GM21381 (cell line): Measurements from ENCODE around the gene CPEB2.

Experiments
- ATAC-seq: cut with Tn5 transposase; IDR thresholded peaks from one replicate; pipeline ENCODE4 v1.9.1; 2021; ENCODE audit warnings: mild to moderate bottlenecking, moderate library complexity; ENCODE audit not compliant: unreplicated experiment

Gene CPEB2

DNA sequence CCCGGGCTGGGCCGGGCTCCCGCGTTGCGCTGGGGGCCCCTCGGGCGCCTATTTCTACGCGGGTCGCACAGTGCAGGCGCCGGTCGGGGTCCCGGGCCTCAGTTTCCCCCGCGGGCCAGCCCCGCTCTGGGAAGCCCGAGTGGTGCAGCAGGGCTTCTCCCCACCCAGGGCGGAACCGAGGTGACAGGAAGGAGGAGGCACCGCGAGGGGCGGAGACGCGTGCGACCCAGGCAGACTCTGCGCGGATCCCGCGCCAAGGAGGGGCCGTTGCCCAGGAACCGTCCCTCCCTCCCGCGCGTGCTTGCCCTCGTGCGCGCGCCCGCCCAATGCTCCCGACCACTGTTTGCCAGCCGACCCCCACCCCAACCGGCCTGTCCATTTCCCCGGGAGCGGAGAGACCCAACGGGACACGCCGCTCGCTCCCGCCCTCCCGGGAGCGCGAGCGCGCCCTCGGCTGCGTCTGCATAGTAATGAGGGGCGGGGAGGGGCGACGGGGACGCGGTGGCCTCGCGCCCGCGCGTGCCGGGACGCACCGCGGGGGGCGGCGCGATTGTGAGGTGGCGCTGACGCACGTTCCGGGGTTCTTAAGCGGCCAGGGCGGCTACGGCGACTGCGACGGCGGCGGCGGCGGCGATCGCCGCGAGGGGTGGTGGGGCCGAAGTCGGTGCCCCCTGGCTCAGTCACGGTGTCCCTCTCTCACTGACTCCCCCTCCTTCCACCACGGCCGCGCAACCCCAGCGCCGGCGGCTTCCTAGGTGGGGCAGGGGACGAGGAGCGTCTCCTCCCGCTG, at the start of gene CPEB2:
Gene CPEB2, plus strand, starts transcription at position 613 of the 790 bp plus-strand sequence. CDS start 193 bp downstream, outside the sequence.
- ATAC-seq = peak; percentile 58

DNA sequence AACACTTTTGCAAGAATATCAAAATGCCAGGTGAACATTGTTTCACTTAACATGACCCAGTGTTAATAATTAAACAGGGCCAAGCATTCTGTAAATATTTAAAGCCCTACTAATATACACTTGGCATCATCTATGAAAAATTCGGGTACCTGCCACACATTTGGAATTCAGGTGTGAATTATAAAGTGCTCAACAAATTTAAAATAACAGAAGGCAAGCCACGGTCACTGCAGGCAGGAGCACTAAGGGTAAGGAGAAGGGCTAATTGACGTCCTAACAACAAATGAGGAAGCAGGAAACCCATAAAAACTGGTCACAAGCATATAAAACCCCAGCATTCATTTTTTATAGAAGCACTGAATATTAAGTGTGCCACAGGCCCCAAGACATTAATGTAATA, 43.8 kb upstream of the CPEB2 start:
- ATAC-seq = no peak

DNA sequence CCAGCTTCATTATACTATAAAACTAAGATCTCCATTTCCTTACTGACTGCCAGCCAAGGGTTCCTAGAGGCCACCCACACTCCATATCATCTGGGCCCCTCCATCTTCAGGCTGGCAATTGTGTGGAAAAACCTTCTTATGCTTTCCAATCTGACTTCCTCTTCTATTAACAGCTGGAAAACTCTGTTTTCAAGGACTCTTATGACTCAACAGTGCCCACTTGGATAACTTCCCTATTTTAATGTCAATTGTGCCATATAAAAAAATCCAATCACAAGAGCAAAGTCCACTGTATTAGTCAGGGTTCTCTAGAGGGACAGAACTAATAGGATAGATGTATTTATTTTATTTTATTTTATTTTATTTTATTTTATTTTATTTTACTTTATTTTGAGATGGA, 41.0 kb upstream of the CPEB2 start:
- ATAC-seq = no peak

DNA sequence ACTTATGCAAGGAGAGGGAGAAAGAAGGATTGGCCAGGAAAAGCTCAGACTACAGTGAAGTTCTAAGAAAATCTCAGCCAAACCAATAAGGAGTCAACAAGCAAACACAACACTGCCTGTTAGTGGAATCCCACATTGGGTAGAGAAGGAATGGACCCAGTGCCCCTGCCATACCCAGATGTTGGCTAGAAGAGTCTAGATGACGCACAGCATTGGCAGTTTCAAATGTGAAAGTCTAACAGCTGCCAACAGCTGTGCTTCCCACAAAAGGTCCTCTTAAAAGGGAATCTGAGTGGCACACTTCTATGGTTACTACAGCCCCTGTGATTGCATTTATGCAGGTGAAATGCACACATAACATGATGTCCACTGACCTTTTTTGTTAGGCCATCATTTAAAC, 37.2 kb upstream of the CPEB2 start:
- ATAC-seq = no peak

DNA sequence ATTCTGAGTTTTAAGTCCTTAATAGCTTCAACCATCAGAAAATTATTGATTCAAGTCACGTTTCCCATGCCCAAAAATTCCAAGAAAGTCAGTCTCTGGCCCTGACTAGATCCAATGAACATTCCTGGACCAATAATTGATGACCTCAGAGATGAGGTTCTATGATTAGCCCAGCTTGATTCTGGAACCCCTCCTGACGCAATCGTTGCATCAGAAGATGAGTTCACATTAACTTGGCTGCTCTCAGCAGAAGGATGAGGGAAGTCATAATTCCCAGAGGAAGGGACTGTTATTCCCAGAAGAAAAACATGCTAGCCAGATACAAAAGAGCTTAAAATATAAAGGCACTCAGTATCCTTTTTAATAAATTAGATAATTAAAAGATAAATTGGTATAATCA, 34.3 kb upstream of the CPEB2 start:
- ATAC-seq = no peak

GRCh38 chr4:14977830-14978229, 24.5 kb upstream of the CPEB2 start:
- no peak for ATAC-seq

DNA sequence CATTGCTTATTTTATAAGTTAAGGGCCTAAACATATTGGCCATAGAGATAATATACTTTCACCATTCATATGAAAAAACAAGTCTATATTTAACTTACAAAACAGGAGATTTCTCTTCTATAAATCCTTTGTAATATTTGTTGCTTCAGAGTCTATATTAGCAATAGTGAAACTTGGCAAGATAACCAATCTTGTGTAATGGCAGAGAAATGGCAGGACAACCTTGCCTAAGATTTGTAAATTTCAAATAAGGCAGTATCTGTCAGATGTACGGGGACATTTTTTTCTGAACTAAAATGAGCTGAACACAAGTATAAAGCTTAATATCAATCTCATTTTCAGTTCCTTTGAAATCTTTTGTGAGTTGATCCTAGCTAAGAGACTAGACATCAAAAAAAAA, 17.8 kb upstream of the CPEB2 start:
- ATAC-seq = no peak

- no peak for ATAC-seq
These were observed 17.1 kb upstream of the CPEB2 start for GRCh38 chr4:14985161-14985560.

- no peak for ATAC-seq
These were observed 16.4 kb upstream of the CPEB2 start for GRCh38 chr4:14985843-14986242.

- no peak for ATAC-seq
These were observed 15.2 kb upstream of the CPEB2 start for GRCh38 chr4:14987054-14987453.

GRCh38 chr4:14990484-14990883, 11.8 kb upstream of the CPEB2 start:
- ATAC-seq = no peak

DNA sequence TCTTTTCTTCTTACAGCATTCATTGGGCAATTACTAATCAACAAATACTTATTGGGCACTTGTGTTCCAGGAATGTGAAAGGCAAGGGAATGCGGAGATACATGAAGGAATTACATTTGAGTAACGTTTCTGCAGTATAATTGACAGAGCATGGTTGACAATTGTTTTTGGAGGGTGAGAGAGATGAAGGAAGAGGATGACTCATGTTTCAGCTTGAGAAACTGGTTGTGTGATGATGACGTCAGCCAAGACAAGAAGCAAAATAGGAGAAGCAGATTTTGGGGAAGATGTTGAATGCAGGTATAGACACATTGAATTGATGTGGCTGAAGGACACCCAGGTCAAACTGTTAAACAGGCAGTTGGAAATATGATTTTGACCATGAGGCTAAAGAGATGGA, 8.0 kb upstream of the CPEB2 start:
- no peak for ATAC-seq

GRCh38 chr4:15001248-15001868, 923 bp upstream of the CPEB2 start:
- ATAC-seq = peak; percentile 23

DNA sequence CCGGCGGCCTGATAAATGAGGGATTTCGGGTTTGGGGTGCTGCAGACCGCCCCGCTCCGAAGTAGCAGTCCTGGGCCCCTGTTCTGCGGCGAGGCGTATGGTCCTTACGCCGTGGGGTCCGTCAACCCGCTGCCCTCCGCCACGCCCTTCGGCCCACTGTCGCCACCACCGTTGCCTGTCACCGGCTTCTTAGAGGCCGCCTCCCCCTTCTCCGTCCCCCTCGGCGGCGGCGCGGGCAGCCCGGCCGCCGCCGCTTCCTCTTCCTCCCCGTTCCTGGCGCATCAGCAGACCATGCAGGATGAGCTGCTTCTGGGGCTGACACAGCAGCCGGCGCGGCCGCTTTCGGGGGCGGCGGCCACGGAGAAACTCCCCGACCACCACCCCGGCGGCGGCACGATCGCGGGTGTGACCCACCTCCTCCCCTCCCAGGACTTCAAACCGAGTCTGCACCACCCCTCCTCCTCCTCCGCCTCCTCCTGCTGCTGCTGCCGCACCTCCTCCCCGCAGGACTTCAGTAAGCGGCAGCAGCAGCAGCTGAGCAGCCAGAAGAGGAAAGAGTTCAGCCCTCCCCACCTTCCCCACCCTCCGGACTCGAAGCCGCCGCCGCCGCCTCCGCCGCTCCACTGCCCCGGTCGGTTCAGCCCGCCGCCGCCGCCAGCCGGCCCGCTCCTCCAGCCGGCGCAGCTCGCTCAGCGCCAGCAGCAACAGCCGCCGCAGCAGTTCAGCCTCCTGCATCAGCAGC, 549 bp downstream of the CPEB2 start:
- ATAC-seq = peak; percentile 21

DNA sequence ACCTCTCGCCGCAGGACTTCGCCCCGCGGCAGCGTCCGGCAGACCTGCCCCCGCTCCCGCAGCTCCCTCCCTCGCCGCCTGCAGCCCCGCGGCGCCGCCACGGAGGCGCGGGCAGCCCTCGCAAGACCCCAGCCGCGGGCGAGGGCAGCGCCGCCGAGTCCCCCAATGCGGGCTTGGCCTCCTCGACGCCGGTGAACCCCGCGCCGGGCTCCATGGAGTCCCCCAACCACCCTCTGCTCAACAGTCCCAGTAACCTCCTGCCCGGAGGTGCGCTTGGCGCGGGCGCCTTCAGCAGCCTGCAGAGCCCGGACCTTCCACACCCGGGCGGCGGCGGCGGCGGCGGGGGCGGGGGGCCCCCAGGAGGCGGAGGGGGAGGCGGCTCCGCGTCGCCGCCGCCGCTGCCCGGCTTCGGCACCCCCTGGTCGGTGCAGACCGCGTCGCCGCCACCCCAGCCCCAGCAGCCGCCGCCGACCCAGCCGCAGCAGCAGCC, 1.2 kb downstream of the CPEB2 start:
- peak; percentile 7 for ATAC-seq

- ATAC-seq = peak; percentile 1
These were observed 1.8 kb downstream of the CPEB2 start for GRCh38 chr4:15003891-15004738.

GRCh38 chr4:15004739-15005301, 2.5 kb downstream of the CPEB2 start:
- peak; percentile 7 for ATAC-seq

- ATAC-seq = no peak
These were observed 3.3 kb downstream of the CPEB2 start for GRCh38 chr4:15005474-15006115.

- no peak for ATAC-seq
These were observed 4.2 kb downstream of the CPEB2 start for GRCh38 chr4:15006416-15007024.
